NCI-H1930 (cell line): ENCODE data around the gene SDK2.
A peak's percentile ranks its signal among the peaks of the same experiment; 100 is the strongest.

Experiments
- DNase-seq, 2 experiments: peaks; one replicate each; lab custom pipeline; 2025; lab: John Stamatoyannopoulos, UW

The SDK2 gene

DNA sequence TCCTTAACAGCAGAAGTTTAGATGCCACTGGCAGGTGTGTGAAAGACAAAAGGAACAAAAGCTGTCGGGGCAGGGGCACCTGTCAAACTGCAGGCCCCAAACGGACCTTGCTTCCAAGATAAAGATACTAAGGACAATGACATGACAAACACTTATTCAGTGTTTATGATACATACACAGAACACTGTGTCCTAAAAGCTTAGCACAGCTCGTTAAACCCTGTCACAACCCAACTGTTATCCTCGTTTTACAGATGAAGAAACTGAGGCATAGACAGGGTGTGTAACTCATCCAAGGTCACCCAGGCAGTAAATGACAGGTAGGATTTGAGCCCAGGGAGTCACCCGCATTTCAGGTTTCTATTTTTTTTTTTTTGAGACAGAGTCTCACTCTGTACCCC, 9.6 kb downstream of the SDK2 start:
- DNase-seq: peak; percentile 32 to 55

- no peak for DNase-seq
Measured at GRCh38 chr17:73633736-73634135, 10.5 kb downstream of the SDK2 start.

GRCh38 chr17:73632513-73632912, 11.7 kb downstream of the SDK2 start:
- no peak for DNase-seq

DNA sequence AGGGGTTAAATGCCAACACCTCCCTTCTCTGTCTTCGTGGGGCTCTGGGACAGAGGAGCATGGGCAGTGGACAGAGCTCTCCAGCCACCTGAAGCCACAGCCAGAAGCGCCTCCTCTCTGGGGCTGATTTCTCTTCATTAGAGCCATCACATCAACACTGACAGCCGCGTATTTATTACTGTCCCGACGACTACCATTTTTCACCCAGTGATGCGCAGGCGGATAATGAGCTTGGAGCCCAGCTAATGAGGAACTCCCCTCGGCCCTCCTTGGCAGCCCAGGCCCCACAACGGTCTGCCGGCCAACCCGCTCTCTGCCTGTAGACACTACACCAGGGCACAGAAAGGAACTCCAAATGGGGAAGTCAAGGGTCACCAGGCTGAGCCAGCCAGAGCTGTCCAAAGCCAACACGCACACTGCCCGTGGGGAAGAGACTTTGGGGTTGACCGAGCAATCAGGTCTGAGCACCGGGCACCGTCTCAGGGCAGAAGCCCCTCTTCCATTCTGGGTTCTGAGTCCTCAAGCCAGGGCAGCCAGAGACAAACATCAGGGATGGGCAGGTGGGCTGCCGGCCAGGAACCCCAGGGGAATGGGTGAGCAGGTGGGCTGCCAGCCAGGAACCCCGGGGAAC, 13.2 kb downstream of the SDK2 start:
- DNase-seq: no peak

GRCh38 chr17:73630531-73630930, 13.7 kb downstream of the SDK2 start:
- no peak for DNase-seq

DNA sequence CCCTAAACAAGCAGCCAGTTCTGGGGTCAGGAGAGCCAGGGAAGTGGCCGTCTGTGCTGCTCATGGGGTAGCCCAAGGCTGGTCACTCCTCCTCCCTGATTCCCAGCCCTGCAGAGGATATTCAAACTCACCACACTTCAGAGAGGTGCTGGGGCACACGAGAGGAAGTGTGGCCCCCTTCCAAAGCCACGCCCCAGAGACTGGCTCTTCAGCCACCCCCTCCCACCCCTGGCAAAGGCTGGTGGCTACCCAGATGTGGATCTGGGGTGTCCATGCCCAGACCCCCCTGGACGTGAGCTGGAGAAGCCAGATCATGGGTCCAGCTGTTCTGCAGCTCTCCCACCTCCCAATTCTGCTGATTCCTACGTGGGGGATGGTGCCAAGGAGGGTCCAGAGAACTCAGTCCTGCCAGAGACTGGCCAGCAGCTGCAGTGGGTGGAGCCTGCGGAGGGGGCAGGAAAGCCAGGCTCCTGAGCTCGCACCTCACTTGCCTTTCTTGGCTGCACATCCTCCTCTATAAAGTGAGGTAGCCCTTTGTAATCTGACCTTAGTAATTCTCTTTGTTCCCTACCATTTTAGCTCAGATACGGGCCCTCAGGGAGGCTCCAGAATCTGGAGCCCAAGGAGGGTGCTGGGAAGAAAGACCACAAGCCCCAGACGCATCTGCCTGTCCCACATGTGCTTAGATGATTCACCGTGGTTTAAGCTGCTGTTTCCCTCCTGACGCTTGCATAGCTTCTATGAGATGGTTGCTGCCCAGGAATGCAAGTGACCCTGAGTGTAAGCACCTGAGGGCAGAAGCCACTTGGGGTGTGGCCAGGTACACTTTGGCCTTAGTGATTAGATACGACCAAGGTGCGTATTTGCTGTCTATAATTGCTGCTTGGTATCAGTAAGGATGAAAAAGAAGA, 15.3 kb downstream of the SDK2 start:
- no peak for DNase-seq

- DNase-seq: no peak
Measured at GRCh38 chr17:73625991-73626673, 18.1 kb downstream of the SDK2 start.

- DNase-seq: no peak
Measured at GRCh38 chr17:73625006-73625405, 19.2 kb downstream of the SDK2 start.

DNA sequence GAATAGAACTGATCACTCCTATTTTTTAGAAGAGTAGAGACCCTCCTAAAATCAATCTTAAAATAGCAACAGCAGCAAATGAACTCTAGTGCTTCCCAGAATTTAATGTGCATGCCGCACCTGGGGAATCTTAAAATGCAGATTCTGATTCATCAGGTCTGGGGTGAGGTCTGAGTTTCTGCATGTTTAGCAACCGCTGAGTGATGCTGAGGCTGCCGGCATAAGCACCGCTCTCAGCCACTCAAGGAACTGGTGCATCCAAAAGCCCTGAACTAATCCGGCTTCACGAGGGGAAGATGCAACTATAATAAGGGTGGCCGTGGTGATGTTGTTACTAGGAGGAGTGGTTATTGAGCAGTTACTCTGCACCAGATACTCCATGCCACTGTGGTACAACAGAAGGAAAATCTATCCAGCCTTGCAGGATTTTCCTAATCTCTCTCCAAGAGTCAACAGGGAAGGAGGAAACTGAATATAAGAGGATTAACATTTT, 19.7 kb downstream of the SDK2 start:
- no peak for DNase-seq

- DNase-seq: no peak
Measured at GRCh38 chr17:73623818-73624217, 20.4 kb downstream of the SDK2 start.

DNA sequence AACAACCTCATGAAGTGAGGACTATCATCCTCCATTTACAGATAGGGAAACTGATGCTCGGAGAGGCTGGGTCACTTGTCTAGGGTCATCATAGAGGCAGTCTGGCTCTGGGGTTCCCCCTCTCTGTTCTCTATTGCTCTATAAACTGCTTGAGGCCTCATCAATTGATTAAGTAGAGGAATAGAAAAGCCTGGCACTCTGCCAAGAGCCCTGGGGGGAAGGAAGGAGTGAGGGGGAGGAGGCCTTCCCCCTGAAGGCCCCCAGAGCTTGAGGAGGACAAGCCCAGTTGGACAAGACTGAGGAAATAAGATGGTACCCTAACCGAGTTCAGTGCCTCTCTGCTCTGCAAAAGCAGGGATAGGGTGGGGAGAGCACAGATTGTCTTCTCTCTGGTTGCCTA, 21.0 kb downstream of the SDK2 start:
- DNase-seq: no peak

DNA sequence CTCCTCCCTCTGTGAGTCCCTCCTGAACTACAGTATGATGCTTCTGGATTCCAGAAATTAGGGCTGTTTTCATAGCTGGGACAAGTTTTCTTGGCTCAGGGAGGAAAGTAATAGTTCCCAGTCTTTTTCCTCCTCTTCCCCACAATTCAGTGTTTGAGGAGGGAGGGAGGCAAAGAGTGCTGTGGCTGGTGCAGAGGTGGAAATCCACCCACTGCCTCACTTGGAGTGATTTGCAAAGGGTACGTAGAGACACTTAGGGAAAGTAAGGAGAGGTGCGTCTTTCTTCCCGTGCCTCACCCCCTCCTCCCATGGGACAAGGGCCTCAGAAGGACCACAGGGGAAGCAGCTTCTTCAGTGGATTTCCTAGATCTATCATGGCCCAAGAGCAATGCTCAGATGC, 21.9 kb downstream of the SDK2 start:
- DNase-seq: no peak

DNA sequence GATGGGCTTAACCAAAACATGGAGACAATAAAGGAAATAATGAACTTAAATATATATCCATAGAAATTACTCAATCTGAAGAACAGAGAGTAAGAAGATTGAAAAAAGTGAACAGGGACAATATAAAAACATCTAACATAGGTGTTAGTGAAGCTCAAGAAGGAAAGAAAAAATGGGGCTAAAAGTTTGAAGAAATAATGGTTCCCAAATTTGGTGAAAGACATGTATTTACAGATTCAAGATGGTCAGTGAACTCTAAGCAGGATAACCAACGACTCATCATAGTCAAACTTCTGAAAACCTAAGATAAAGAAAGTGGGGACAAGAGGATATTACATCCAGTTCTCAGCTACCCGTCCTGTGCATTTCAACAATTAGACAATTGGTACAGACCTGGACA, 22.6 kb downstream of the SDK2 start:
- no peak for DNase-seq

GRCh38 chr17:73620414-73620813, 23.8 kb downstream of the SDK2 start:
- no peak for DNase-seq

GRCh38 chr17:73617501-73617900, 26.7 kb downstream of the SDK2 start:
- DNase-seq: no peak

GRCh38 chr17:73616873-73617404, 27.3 kb downstream of the SDK2 start:
- no peak for DNase-seq

DNA sequence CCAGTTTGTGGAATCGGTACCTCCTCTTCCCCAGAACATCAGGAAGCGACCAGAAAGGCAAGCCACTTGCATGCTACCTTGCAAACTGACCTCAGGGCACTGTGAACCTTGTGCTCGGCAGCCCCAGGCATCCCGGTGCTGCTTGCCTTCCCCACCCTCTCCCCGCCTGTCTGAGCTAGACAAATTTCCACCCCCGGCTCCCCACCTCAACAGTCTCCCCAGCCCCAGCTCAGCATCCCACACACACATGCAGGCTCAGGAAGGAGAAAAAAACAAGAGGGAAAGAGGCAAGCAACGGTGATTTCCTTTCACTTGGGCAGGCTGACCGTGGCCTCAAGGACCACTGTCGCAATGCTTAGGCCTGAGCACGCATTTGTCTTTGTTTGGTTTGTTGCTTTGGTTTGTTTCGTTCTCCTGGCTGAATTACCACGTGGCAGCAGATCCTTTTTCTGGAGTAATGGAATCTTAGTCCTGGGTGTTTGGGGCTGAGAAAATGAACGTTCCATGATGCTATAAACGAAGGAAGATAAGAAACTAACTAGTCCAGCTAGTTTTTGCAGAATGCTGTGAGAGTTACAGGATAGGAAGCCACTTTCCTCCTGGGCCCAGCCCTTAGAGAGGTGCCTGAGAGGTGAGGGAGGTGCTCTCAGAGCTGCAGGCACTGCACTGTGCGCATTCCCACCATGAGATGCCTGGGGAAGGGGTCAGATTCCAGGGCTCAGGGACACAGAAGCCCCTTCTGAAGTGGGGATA, 27.9 kb downstream of the SDK2 start:
- no peak for DNase-seq

- DNase-seq: no peak
Measured at GRCh38 chr17:73614256-73614655, 30.0 kb downstream of the SDK2 start.

DNA sequence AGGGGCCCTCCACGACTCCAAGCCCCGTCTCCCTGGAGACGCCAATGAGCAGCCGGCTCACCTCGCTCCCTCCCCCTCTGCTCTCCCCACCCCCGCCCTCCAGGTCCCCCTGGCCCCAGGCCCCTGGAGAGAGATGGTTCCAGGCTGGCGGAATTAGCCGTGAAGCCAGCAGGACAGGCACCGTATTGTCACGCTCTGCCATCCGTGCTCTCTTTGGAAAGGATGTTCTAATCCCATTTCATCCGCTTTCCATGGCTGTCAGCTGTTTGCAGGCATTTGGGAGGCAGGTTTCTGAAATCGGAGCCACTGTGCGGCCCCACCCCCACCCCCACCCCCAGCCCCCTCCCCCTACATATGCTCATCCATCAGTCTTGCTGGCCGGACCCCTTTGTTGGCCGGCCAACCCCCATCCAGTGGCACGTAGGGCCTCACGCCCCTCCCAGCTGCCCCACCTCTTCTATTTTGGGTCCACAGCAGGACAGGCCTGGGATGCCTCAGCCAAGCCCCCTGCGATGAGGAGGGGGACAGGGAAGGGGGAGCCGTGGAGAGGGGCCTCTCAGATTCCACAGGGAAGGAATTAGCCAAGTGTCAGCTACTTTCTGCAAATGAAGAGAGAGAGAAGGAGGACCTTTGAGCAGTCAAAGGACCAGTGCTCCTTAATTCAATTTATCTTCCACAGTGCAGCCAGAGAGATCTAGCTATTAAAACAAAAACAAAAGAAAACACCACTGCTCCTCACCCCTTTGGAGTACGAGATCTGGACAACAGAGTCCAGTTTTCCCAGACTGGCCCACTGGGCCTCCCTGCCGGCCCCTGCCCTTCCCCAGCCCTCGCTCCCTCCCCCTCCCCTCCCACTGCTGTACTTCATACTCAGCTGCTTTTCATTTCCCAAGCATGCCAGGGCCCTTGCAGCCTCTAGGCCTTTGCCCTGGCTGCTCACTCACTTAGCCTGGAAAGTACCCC, 30.7 kb downstream of the SDK2 start:
- DNase-seq: no peak

- DNase-seq: no peak
Measured at GRCh38 chr17:73612031-73612472, 32.2 kb downstream of the SDK2 start.

- DNase-seq: no peak
Measured at GRCh38 chr17:73611630-73612029, 32.6 kb downstream of the SDK2 start.
